Fibroblast of lung (primary cell): ENCODE data around the gene MTFP1.

Experiments
- CTCF ChIP-seq, 2 donors: IDR thresholded peaks in 1 of 2; conservative IDR thresholded peaks in 1 of 2; 1 replicate in 1 of 2; 2 replicates in 1 of 2; pipeline ENCODE4 v1.5.1; 2011 to 2012; ENCODE audit warnings: low read length in 2 of 2, control low read depth in 1 of 2, inconsistent platforms in 1 of 2, low read depth in 1 of 2, mild to moderate bottlenecking in 1 of 2
- EZH2 ChIP-seq: IDR thresholded peaks from 2 replicates; pipeline ENCODE4 v1.5.1; 2012; ENCODE audit warnings: low read length, control low read depth, mild to moderate bottlenecking; ENCODE audit errors: missing control alignments

DNA sequence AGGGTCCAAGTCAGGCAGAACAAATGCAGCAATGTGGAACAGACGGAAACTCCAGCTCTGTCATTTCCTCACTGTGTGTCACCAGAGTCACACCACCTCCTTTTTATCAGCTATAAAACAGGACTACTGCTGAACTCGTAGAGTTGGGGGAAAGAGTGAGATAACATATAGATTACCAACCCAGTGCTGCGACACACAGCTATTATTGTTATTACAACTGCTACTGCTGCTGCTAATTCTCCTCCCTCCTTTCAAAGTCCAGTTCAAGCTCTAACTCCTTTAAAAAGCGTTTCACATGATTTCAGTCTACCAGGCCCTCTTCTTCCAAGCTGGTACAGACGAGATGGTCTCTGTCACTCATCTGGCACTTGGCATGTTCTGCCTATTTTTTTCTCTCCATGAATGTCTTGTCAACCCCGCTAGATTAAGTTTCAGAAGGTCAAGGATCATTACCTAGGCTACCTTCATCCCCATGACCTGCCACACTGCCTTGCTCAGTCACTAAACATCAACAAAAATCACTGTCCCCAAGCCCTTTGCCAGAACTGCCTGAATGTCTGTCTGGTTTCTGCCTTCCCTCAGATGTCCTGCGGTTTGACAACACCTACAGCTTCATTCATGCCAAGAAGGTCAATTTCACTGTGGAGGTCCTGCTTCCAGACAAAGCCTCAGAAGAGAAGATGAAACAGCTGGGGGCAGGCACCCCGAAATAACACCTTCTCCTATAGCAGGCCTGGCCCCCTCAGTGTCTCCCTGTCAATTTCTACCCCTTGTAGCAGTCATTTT is 3.7 kb upstream of the MTFP1 start:
- TF ChIP-seq CTCF (conservative IDR thresholded peaks at IDR 0.05 in 1 of 2, IDR thresholded peaks at IDR 0.05 in 1 of 2; ENCODE audit: low read depth in 1 of 2, low read length in 2 of 2), result no peak
- TF ChIP-seq EZH2, result no peak
